ENCODE results near the gene TM4SF20.

TM4SF20 gene

DNA sequence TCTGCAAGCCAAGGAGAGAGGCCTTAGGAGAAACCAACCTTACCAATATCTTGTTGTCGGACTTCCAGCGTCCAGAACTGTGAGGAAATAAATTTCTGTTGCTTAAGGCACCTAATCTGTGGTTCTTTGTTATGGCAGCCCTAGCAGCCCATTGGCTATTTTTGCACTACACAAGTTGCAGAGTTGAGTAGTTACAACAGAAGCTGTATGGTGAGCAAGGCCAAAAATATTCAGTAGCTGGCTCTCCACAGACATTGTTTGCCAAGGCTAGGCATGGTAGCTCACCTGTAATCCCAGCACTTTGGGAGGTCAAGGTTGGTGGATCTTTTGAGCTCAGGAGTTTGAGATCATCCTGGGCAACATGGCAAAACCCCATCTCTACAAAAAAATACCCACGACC is 35.7 kb upstream of the TM4SF20 start:
- no peak overlapping the region for H3K9ac ChIP-seq (ENCODE audit: insufficient read length, low read depth)
- no peaks in the 10 kb centered on the region for H3K27me3 ChIP-seq (ENCODE audit: insufficient read depth, insufficient read length)
- H3K36me3 ChIP-seq (ENCODE audit: insufficient read depth, insufficient read length, low read length) = no peaks in the 10 kb centered on the region
- H3K9me3 ChIP-seq (ENCODE audit: insufficient read depth, low read length) = no peaks in the 10 kb centered on the region
- no peak for DNase-seq (ENCODE audit: low read depth, low spot score)
- no peak overlapping the region for H3K4me3 ChIP-seq (ENCODE audit: insufficient read length, low read depth)
- H3K4me1 ChIP-seq (ENCODE audit: insufficient read depth, insufficient read length) = no peaks in the 10 kb centered on the region
- TF ChIP-seq YY1 (IDR thresholded peaks at IDR 0.05; ENCODE audit: insufficient read depth, insufficient read length) (no peak), ZNF274 (IDR thresholded peaks at IDR 0.05; ENCODE audit: low read depth, low read length) (no peak), SUZ12 (IDR thresholded peaks at IDR 0.05; ENCODE audit: extremely low read depth, insufficient read depth, insufficient read length) (no peak)

DNA sequence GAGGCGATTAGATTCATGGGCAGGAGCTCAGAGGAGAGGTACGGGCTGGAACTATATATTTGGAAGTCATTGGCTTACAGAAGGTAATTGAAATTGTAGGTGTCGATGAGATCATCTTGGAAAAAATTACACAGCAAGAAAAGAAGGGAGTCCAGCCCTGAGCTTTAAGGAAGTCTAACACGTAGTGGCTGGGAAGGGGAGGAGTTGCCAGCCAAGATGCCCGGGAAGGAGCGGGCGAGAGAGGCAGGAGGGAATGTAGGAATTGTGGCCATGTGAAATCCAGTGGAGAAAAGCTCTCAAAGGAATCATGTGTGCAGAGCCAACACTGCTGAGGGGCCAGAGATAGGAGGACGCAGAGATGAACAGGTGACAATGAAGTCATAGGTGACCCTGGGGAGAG is 34.3 kb upstream of the TM4SF20 start:
- Histone ChIP-seq H3K4me1 (ENCODE audit: insufficient read depth, insufficient read length) (no peaks in the 10 kb centered on the region), H3K9ac (ENCODE audit: insufficient read length, low read depth) (no peak overlapping the region)
- TF ChIP-seq SUZ12 (IDR thresholded peaks at IDR 0.05; ENCODE audit: extremely low read depth, insufficient read depth, insufficient read length) (no peak), ZNF274 (IDR thresholded peaks at IDR 0.05; ENCODE audit: low read depth, low read length) (no peak), YY1 (IDR thresholded peaks at IDR 0.05; ENCODE audit: insufficient read depth, insufficient read length) (no peak)

GRCh38 chr2:227412877-227413276 is 33.8 kb upstream of the TM4SF20 start:
- Histone ChIP-seq H3K4me3 (ENCODE audit: insufficient read length, low read depth) (no peak overlapping the region), H3K27me3 (ENCODE audit: insufficient read depth, insufficient read length) (no peaks in the 10 kb centered on the region), H3K36me3 (ENCODE audit: insufficient read depth, insufficient read length, low read length) (no peaks in the 10 kb centered on the region), H3K4me1 (ENCODE audit: insufficient read depth, insufficient read length) (no peaks in the 10 kb centered on the region), H3K9ac (ENCODE audit: insufficient read length, low read depth) (no peak overlapping the region), H3K9me3 (ENCODE audit: insufficient read depth, low read length) (no peaks in the 10 kb centered on the region)
- TF ChIP-seq ZNF274 (IDR thresholded peaks at IDR 0.05; ENCODE audit: low read depth, low read length) (no peak), SUZ12 (IDR thresholded peaks at IDR 0.05; ENCODE audit: extremely low read depth, insufficient read depth, insufficient read length) (no peak), YY1 (IDR thresholded peaks at IDR 0.05; ENCODE audit: insufficient read depth, insufficient read length) (no peak)
- no peak for DNase-seq (ENCODE audit: low read depth, low spot score)

More for the DNA sequence above, 34.3 kb upstream of the TM4SF20 start:
- H3K27me3 ChIP-seq (ENCODE audit: insufficient read depth, insufficient read length) = no peaks in the 10 kb centered on the region
- no peaks in the 10 kb centered on the region for H3K36me3 ChIP-seq (ENCODE audit: insufficient read depth, insufficient read length, low read length)
- DNase-seq (ENCODE audit: low read depth, low spot score) = no peak
- H3K4me3 ChIP-seq (ENCODE audit: insufficient read length, low read depth) = no peak overlapping the region
- no peaks in the 10 kb centered on the region for H3K9me3 ChIP-seq (ENCODE audit: insufficient read depth, low read length)

DNA sequence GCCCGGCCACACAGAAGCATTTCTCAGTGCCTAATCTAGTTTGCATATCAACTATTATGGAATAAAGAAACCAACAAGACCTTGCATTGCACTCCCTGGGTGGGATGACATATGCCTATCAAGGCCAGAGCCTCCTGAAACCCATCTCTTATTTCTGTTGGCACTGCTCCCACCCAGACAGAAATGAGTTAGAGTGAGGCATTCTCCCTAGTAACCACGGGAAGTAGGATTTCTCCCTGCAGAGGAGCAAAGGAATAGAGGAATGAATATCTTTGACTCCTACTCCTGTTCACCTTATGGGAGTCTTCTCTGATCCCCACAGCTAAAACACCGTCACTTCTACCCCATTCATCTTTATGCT is 32.9 kb upstream of the TM4SF20 start:
- no peak overlapping the region for H3K4me3 ChIP-seq (ENCODE audit: insufficient read length, low read depth)
- no peak for DNase-seq (ENCODE audit: low read depth, low spot score)
- TF ChIP-seq ZNF274 (IDR thresholded peaks at IDR 0.05; ENCODE audit: low read depth, low read length) (no peak), YY1 (IDR thresholded peaks at IDR 0.05; ENCODE audit: insufficient read depth, insufficient read length) (no peak), SUZ12 (IDR thresholded peaks at IDR 0.05; ENCODE audit: extremely low read depth, insufficient read depth, insufficient read length) (no peak)
- H3K9me3 ChIP-seq (ENCODE audit: insufficient read depth, low read length) = no peaks in the 10 kb centered on the region
- H3K27me3 ChIP-seq (ENCODE audit: insufficient read depth, insufficient read length) = no peaks in the 10 kb centered on the region
- H3K9ac ChIP-seq (ENCODE audit: insufficient read length, low read depth) = no peak overlapping the region
- H3K4me1 ChIP-seq (ENCODE audit: insufficient read depth, insufficient read length) = no peaks in the 10 kb centered on the region
- no peaks in the 10 kb centered on the region for H3K36me3 ChIP-seq (ENCODE audit: insufficient read depth, insufficient read length, low read length)

DNA sequence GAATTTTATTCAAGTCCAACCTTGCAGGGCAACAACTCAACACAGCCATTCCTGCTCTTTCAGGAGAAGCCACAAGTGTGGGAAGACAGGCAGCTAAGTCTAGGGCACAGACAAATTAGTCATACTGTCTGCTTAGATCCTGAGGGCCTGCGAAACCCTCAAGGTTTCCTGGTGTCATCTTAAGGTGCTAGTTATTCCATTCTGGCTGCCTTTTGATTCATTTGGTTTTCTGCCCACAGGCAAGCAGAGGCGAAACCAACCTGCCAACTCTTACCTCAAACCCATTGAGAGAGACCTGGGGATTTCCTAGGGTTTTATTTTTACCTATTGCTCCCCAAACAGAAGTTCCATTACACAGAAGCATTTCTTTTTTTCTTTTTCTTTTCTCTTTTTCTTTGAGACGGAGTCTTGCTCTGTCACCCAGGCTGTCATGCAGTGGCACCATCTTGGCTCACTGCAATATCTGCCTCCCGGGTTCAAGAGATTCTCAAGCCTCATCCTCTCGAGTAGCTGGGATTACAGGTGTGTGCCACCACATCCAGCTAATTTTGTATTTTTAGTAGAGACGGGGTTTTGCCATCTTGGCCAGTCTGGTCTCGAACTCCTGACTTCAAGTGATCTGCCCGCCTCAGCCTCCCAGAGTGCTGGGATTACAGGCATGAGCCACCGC is 32.3 kb upstream of the TM4SF20 start:
- Histone ChIP-seq H3K9ac (ENCODE audit: insufficient read length, low read depth) (no peak overlapping the region), H3K4me3 (ENCODE audit: insufficient read length, low read depth) (no peak overlapping the region), H3K27me3 (ENCODE audit: insufficient read depth, insufficient read length) (no peaks in the 10 kb centered on the region), H3K9me3 (ENCODE audit: insufficient read depth, low read length) (no peaks in the 10 kb centered on the region), H3K36me3 (ENCODE audit: insufficient read depth, insufficient read length, low read length) (no peaks in the 10 kb centered on the region), H3K4me1 (ENCODE audit: insufficient read depth, insufficient read length) (no peaks in the 10 kb centered on the region)
- no peak for DNase-seq (ENCODE audit: low read depth, low spot score)
- TF ChIP-seq ZNF274 (IDR thresholded peaks at IDR 0.05; ENCODE audit: low read depth, low read length) (no peak), SUZ12 (IDR thresholded peaks at IDR 0.05; ENCODE audit: extremely low read depth, insufficient read depth, insufficient read length) (no peak)

DNA sequence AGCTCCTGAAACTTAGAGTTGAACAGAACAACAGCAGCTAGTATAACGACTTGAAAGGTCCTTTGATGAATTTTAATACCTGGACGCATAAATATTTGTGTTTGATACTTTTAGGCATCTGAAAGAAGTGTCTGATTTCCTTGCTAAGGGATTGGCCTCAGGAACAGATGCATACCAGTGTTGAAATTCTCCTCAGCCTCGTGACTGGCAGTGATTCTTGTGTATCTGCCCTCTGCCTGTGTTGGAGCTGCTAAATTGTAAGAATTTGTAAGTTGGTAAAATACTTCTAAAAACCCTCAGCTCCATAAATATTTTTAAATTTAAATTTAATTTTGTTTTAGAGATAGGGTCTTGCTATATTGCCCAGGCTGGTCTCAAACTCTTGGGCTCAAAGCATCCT is 31.1 kb upstream of the TM4SF20 start:
- no peak for DNase-seq (ENCODE audit: low read depth, low spot score)
- TF ChIP-seq ZNF274 (IDR thresholded peaks at IDR 0.05; ENCODE audit: low read depth, low read length) (no peak), SUZ12 (IDR thresholded peaks at IDR 0.05; ENCODE audit: extremely low read depth, insufficient read depth, insufficient read length) (no peak), YY1 (IDR thresholded peaks at IDR 0.05; ENCODE audit: insufficient read depth, insufficient read length) (no peak)
- H3K27me3 ChIP-seq (ENCODE audit: insufficient read depth, insufficient read length) = no peaks in the 10 kb centered on the region
- no peaks in the 10 kb centered on the region for H3K36me3 ChIP-seq (ENCODE audit: insufficient read depth, insufficient read length, low read length)
- no peaks in the 10 kb centered on the region for H3K4me1 ChIP-seq (ENCODE audit: insufficient read depth, insufficient read length)
- no peak overlapping the region for H3K4me3 ChIP-seq (ENCODE audit: insufficient read length, low read depth)
- no peaks in the 10 kb centered on the region for H3K9me3 ChIP-seq (ENCODE audit: insufficient read depth, low read length)
- no peak overlapping the region for H3K9ac ChIP-seq (ENCODE audit: insufficient read length, low read depth)

GRCh38 chr2:227407591-227408151 is 28.6 kb upstream of the TM4SF20 start:
- no peak for DNase-seq (ENCODE audit: low read depth, low spot score)
- Histone ChIP-seq H3K36me3 (ENCODE audit: insufficient read depth, insufficient read length, low read length) (no peaks in the 10 kb centered on the region), H3K9ac (ENCODE audit: insufficient read length, low read depth) (no peak overlapping the region), H3K27me3 (ENCODE audit: insufficient read depth, insufficient read length) (no peaks in the 10 kb centered on the region), H3K4me3 (ENCODE audit: insufficient read length, low read depth) (no peak overlapping the region), H3K4me1 (ENCODE audit: insufficient read depth, insufficient read length) (no peaks in the 10 kb centered on the region), H3K9me3 (ENCODE audit: insufficient read depth, low read length) (no peaks in the 10 kb centered on the region)
- TF ChIP-seq ZNF274 (IDR thresholded peaks at IDR 0.05; ENCODE audit: low read depth, low read length) (no peak), SUZ12 (IDR thresholded peaks at IDR 0.05; ENCODE audit: extremely low read depth, insufficient read depth, insufficient read length) (no peak), YY1 (IDR thresholded peaks at IDR 0.05; ENCODE audit: insufficient read depth, insufficient read length) (no peak)
